MM.1S (cell line): ENCODE measurements around the gene PKP4.

ENCODE experiments used
- EZH2phosphoT487 ChIP-seq: fragments of 300-600 bp; sonication (generic); IDR thresholded peaks from 2 replicates; pipeline ENCODE4 v1.6.1; 2018; ENCODE audit warnings: antibody characterized with exemption, low read length
- TF ChIP-seq, protein P1 (sequence below): fragments of 300-600 bp; sonication (generic); IDR thresholded peaks from 2 replicates; pipeline ENCODE4 v1.5.1; 2016; ENCODE audit warnings: antibody characterized with exemption, low read length, mixed read lengths

DNA sequence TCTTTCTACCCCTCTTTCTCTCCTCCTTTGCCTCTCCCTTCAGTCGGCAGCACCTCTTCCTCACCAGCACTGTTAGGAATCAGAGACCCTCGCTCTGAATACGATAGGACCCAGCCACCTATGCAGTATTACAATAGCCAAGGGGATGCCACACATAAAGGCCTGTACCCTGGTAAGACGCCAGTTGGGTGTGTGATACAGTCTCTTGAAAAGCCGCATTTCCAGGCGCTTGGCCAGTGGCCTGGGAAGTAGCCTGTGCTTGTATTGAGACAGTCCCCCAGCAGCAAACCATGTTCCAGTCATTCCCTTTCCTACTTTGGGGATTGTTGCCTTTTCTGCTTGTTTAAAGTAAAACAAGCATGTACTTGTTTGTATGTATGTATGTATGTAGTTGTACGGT lies 219.9 kb downstream of the PKP4 start:
- TF ChIP-seq, protein P1, sequence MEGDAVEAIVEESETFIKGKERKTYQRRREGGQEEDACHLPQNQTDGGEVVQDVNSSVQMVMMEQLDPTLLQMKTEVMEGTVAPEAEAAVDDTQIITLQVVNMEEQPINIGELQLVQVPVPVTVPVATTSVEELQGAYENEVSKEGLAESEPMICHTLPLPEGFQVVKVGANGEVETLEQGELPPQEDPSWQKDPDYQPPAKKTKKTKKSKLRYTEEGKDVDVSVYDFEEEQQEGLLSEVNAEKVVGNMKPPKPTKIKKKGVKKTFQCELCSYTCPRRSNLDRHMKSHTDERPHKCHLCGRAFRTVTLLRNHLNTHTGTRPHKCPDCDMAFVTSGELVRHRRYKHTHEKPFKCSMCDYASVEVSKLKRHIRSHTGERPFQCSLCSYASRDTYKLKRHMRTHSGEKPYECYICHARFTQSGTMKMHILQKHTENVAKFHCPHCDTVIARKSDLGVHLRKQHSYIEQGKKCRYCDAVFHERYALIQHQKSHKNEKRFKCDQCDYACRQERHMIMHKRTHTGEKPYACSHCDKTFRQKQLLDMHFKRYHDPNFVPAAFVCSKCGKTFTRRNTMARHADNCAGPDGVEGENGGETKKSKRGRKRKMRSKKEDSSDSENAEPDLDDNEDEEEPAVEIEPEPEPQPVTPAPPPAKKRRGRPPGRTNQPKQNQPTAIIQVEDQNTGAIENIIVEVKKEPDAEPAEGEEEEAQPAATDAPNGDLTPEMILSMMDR = no peak
- TF ChIP-seq EZH2phosphoT487 = no peak
